Caco-2 (cell line): ENCODE measurements around the gene CMSS1. TPM values are rescaled to one million over a fixed set of nuclear protein-coding genes. Genes with fewer than 3 reads are reported as not detected.

ENCODE experiments used
- BruUV-seq: library from RNA; stranded (reverse); fragments of 400-500 nt; replicated peaks from 2 replicates; lab custom pipeline; 2021; lab: Mats Ljungman, UMichigan
- CTCF ChIA-PET: fragments of 300-600 bp; sonication (Branson Sonifier 250); formaldehyde crosslinking; loops from one replicate; lab custom pipeline; 2022; ENCODE audit warnings: antibody characterized with exemption; lab: Charles Lee
- POLR2A ChIA-PET: fragments of 300-600 bp; sonication (Branson Sonifier 250); formaldehyde crosslinking; loops from one replicate; lab custom pipeline; 2022; ENCODE audit warnings: antibody characterized with exemption; lab: Charles Lee
- DNase-seq, 2 experiments: peaks; one replicate each; pipeline versions ENCODE4 v3.0.0 to v3.0.0-alpha.2; 2020 to 2022
- H3K27me3 ChIP-seq: replicated peaks from 2 replicates; pipeline ENCODE4 v1.6.0; 2011; ENCODE audit warnings: low read length; ENCODE audit not compliant: control insufficient read depth, insufficient read depth
- H3K36me3 ChIP-seq: 2 replicates; pipeline ENCODE4 v1.5.1; 2011; ENCODE audit warnings: low read length; ENCODE audit not compliant: control insufficient read depth, insufficient read depth
- H3K4me1 ChIP-seq: fragments of 250-450 bp; sonication (Bioruptor Pico); 2 replicates; pipeline ENCODE4 v1.5.1; 2020; ENCODE audit warnings: mild to moderate bottlenecking
- H3K4me3 ChIP-seq: 2 replicates; pipeline ENCODE4 v1.5.1; 2011; ENCODE audit warnings: low read depth, mild to moderate bottlenecking, control low read depth, low read length
- H3K9me3 ChIP-seq: fragments of 250-450 bp; sonication (Bioruptor Pico); 2 replicates; pipeline ENCODE4 v1.5.1; 2020; ENCODE audit warnings: mild to moderate bottlenecking, moderate library complexity
- H3K27ac Mint-ChIP-seq: one replicate; pipeline ENCODE4 v1.8.0; 2022; ENCODE audit warnings: mixed read lengths; ENCODE audit not compliant: unreplicated experiment
- H3K27me3 Mint-ChIP-seq: one replicate; pipeline ENCODE4 v1.8.0; 2022; ENCODE audit warnings: mixed read lengths; ENCODE audit not compliant: insufficient read depth, unreplicated experiment
- H3K36me3 Mint-ChIP-seq: one replicate; pipeline ENCODE4 v1.8.0; 2022; ENCODE audit warnings: mild to moderate bottlenecking, mixed read lengths; ENCODE audit not compliant: insufficient read depth, unreplicated experiment
- H3K4me1 Mint-ChIP-seq: one replicate; pipeline ENCODE4 v1.8.0; 2022; ENCODE audit warnings: low read depth, mixed read lengths; ENCODE audit not compliant: unreplicated experiment
- H3K4me3 Mint-ChIP-seq: one replicate; pipeline ENCODE4 v1.8.0; 2022; ENCODE audit warnings: mild to moderate bottlenecking, moderate library complexity, mixed read lengths; ENCODE audit not compliant: unreplicated experiment
- H3K9me3 Mint-ChIP-seq: one replicate; pipeline ENCODE4 v1.8.0; 2022; ENCODE audit warnings: mixed read lengths; ENCODE audit not compliant: unreplicated experiment
- intact Hi-C: fragments of 100-400 bp; cut with micrococcal nuclease; formaldehyde crosslinking; loops from one replicate; pipeline ENCODE4 v1.10.0; 2022; ENCODE audit not compliant: unreplicated experiment
- total RNA-seq: library from RNA; stranded (reverse); gene quantifications from 2 replicates; pipeline ENCODE4 v1.2.3, GENCODE V29; 2022
- TF ChIP-seq, protein P1 (sequence below), 2 experiments: fragments of 200-600 bp in 1 of 2; IDR thresholded peaks; 1 replicate in 1 of 2; 2 replicates in 1 of 2; pipeline versions ENCODE4 v1.5.1 to v1.8.0; 2011 to 2022; ENCODE audit warnings: antibody characterized with exemption in 1 of 2, control low read depth in 1 of 2, inconsistent platforms in 1 of 2, low read depth in 1 of 2, low read length in 1 of 2, mild to moderate bottlenecking in 1 of 2, moderate library complexity in 1 of 2; ENCODE audit not compliant: insufficient read depth in 1 of 2, severe bottlenecking in 1 of 2, unreplicated experiment in 1 of 2

The CMSS1 gene
- total RNA-seq, 1 experiment from 2014 or later: 54.4 TPM

DNA sequence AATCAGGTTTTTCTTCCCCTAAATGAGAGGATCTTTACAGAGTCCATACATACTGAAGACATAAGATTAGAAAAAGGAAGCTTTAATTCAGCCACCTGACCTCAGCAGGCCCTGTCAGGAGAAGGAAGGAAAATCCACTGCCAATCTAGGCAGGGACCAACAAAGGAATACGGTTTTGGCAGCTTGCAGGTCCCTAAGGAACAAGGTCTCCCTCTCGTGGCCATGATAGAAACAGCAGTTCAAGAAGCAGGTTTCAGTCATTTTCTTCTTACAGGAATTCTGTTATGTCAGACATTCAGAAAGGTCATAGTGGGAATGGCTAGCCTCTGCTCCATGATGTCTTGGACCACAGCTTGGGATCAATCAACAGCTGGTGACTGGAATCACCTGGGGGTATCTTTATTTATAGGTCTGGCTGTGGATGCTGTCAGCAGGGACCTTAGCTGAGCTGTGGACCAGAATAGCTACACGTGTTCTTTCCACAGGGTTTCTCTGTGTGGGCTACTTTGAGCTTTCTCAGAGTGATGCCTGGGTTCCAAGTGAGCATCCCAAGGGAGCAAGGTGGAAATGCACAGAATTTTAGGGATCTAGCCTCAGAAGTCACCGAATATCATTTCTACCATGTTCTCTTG lies 9.4 kb upstream of the CMSS1 start:
- Histone ChIP-seq H3K36me3 (no peaks in the 10 kb centered on the region), H3K4me1 (no peaks in the 10 kb centered on the region), H3K4me3 (no peak overlapping the region), H3K27me3 (no peaks in the 10 kb centered on the region), H3K9me3 (peaks cover 15% of the 10 kb centered on the region)
- H3K36me3 Mint-ChIP-seq: peaks cover 6% of the 10 kb centered on the region
- H3K27ac Mint-ChIP-seq: no peak overlapping the region
- POLR2A ChIA-PET: no interaction called here
- CTCF ChIA-PET: interaction anchor here (0.6 kb wide), 1 partner anchor 1007 kb away, joined by 3 read pairs; no protein-coding TSS in a partner anchor
- H3K9me3 Mint-ChIP-seq: peaks cover 29% of the 10 kb centered on the region
- no TSS peak for BruUV-seq
- H3K4me3 Mint-ChIP-seq: no peak overlapping the region
- peak; percentile 57 to 62 for DNase-seq
- no peaks in the 10 kb centered on the region for H3K4me1 Mint-ChIP-seq
- TF ChIP-seq, protein P1, sequence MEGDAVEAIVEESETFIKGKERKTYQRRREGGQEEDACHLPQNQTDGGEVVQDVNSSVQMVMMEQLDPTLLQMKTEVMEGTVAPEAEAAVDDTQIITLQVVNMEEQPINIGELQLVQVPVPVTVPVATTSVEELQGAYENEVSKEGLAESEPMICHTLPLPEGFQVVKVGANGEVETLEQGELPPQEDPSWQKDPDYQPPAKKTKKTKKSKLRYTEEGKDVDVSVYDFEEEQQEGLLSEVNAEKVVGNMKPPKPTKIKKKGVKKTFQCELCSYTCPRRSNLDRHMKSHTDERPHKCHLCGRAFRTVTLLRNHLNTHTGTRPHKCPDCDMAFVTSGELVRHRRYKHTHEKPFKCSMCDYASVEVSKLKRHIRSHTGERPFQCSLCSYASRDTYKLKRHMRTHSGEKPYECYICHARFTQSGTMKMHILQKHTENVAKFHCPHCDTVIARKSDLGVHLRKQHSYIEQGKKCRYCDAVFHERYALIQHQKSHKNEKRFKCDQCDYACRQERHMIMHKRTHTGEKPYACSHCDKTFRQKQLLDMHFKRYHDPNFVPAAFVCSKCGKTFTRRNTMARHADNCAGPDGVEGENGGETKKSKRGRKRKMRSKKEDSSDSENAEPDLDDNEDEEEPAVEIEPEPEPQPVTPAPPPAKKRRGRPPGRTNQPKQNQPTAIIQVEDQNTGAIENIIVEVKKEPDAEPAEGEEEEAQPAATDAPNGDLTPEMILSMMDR (IDR thresholded peaks at IDR 0.05; ENCODE audit: insufficient read depth in 1 of 2, low read depth in 1 of 2, low read length in 1 of 2, severe bottlenecking in 1 of 2, unreplicated experiment in 1 of 2): peak; percentile 68 to 75
- no peaks in the 10 kb centered on the region for H3K27me3 Mint-ChIP-seq
- intact Hi-C loops: no loop called here

DNA sequence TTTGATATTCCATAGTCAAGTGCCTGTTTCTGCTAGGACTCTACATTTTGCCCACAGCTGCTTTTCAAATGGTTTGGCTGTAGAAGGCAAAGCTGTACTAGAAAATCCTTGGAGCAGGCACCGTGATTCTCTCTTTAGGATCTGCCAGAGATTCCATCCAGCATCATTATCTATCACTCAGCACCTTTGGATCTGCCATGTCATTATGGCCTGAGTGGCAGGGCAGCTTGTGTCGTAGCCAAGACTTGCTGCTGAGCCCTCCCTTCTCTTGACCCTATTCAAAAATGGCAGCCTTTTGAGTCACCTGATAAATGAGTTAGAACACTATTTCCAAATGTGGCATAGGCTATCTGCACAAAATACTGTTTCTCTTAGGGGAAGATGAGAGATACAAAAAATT lies 8.1 kb upstream of the CMSS1 start:
- CTCF ChIA-PET: no interaction called here
- Histone ChIP-seq H3K27me3 (no peaks in the 10 kb centered on the region), H3K9me3 (peaks cover 15% of the 10 kb centered on the region), H3K4me3 (no peak overlapping the region), H3K4me1 (no peaks in the 10 kb centered on the region), H3K36me3 (no peaks in the 10 kb centered on the region)
- Mint-ChIP-seq H3K4me3 (no peak overlapping the region), H3K9me3 (peaks cover 21% of the 10 kb centered on the region), H3K4me1 (no peaks in the 10 kb centered on the region), H3K36me3 (peaks cover 6% of the 10 kb centered on the region), H3K27me3 (no peaks in the 10 kb centered on the region), H3K27ac (no peak overlapping the region)
- TF ChIP-seq, protein P1 (IDR thresholded peaks at IDR 0.05; ENCODE audit: insufficient read depth in 1 of 2, low read depth in 1 of 2, low read length in 1 of 2, severe bottlenecking in 1 of 2, unreplicated experiment in 1 of 2): no peak
- no TSS peak for BruUV-seq
- no peak for DNase-seq
- intact Hi-C loops: no loop called here
- POLR2A ChIA-PET: no interaction called here

DNA sequence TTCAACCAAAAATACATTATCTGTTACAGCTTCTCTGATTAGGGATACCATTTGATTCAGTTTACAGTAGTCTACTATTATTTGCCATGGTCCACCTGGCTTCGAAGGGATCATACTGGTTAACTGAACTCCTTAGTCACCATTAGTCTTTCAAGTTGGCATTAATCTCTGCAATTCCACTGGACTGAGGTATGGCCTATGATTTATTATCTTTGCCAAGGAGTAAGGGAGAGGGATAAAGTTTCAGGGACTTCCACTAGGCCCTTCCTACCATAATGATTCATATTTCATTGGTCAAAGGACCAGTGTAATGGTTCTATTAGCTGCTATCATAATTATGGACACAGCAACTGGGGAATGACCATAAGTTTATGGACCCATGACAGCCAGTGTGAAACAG lies 7.3 kb upstream of the CMSS1 start:
- H3K36me3 ChIP-seq: no peaks in the 10 kb centered on the region
- no peak overlapping the region for H3K27ac Mint-ChIP-seq
- H3K4me3 ChIP-seq: no peak overlapping the region
- no TSS peak for BruUV-seq
- no peak for DNase-seq
- intact Hi-C loops: no loop called here
- no peaks in the 10 kb centered on the region for H3K4me1 Mint-ChIP-seq
- H3K27me3 Mint-ChIP-seq: no peaks in the 10 kb centered on the region
- TF ChIP-seq, protein P1 (IDR thresholded peaks at IDR 0.05; ENCODE audit: insufficient read depth in 1 of 2, low read depth in 1 of 2, low read length in 1 of 2, severe bottlenecking in 1 of 2, unreplicated experiment in 1 of 2): no peak
- CTCF ChIA-PET: no interaction called here
- no peaks in the 10 kb centered on the region for H3K4me1 ChIP-seq
- H3K36me3 Mint-ChIP-seq: peaks cover 5% of the 10 kb centered on the region
- no peaks in the 10 kb centered on the region for H3K27me3 ChIP-seq
- peaks cover 15% of the 10 kb centered on the region for H3K9me3 Mint-ChIP-seq
- peaks cover 7% of the 10 kb centered on the region; the same call in 1 of the 2 replicates for H3K9me3 ChIP-seq
- no peak overlapping the region for H3K4me3 Mint-ChIP-seq
- POLR2A ChIA-PET: no interaction called here
